Osteocyte (in vitro differentiated cells): ENCODE measurements around the gene AFF3. TPM values are rescaled to one million over a fixed set of nuclear protein-coding genes. Genes with fewer than 3 reads are reported as not detected.

ENCODE experiments used
- DNase-seq: peaks from one replicate; pipeline ENCODE4 v3.0.0; 2021; ENCODE audit warnings: mixed read lengths; ENCODE audit not compliant: unreplicated experiment; ENCODE audit errors: extremely low spot score
- H3K27ac Mint-ChIP-seq: one replicate; pipeline ENCODE4 v1.8.0; 2021; ENCODE audit warnings: mild to moderate bottlenecking, mixed read lengths; ENCODE audit not compliant: unreplicated experiment
- H3K27me3 Mint-ChIP-seq: one replicate; pipeline ENCODE4 v1.8.0; 2021; ENCODE audit warnings: mixed read lengths; ENCODE audit not compliant: unreplicated experiment
- H3K36me3 Mint-ChIP-seq: one replicate; pipeline ENCODE4 v1.8.0; 2021; ENCODE audit warnings: mixed read lengths; ENCODE audit not compliant: unreplicated experiment
- H3K4me1 Mint-ChIP-seq: one replicate; pipeline ENCODE4 v1.8.0; 2021; ENCODE audit warnings: mixed read lengths; ENCODE audit not compliant: unreplicated experiment
- H3K4me3 Mint-ChIP-seq: one replicate; pipeline ENCODE4 v1.8.0; 2021; ENCODE audit warnings: mild to moderate bottlenecking, moderate library complexity, mixed read lengths; ENCODE audit not compliant: unreplicated experiment
- H3K9me3 Mint-ChIP-seq: one replicate; pipeline ENCODE4 v1.8.0; 2021; ENCODE audit warnings: mixed read lengths; ENCODE audit not compliant: unreplicated experiment
- CTCF ChIP-seq: fragments of 200-600 bp; sonication (generic); IDR thresholded peaks from 2 replicates; pipeline ENCODE4 v1.5.0; 2021; ENCODE audit warnings: antibody characterized with exemption, mild to moderate bottlenecking, moderate library complexity
- total RNA-seq: library from RNA; stranded (reverse); gene quantifications from 2 replicates; pipeline ENCODE4 v1.2.1, GENCODE V29; 2021

The AFF3 gene
- total RNA-seq, 1 donor from 2014 or later = 248 TPM

- DNase-seq = no peak
- TF ChIP-seq CTCF = no peak
- Mint-ChIP-seq H3K27me3 (no peaks in the 10 kb centered on the region), H3K9me3 (no peaks in the 10 kb centered on the region), H3K4me1 (peaks cover 19% of the 10 kb centered on the region), H3K4me3 (no peak overlapping the region), H3K27ac (peak overlapping the region; percentile 83), H3K36me3 (peaks cover 82% of the 10 kb centered on the region)
Observed at GRCh38 chr2:99572373-99573164, 569.8 kb downstream of the AFF3 start.

GRCh38 chr2:99571954-99572353 lies 570.4 kb downstream of the AFF3 start:
- DNase-seq = no peak
- no peaks in the 10 kb centered on the region for H3K27me3 Mint-ChIP-seq
- H3K4me1 Mint-ChIP-seq = peaks cover 19% of the 10 kb centered on the region
- H3K9me3 Mint-ChIP-seq = no peaks in the 10 kb centered on the region
- H3K36me3 Mint-ChIP-seq = peaks cover 81% of the 10 kb centered on the region
- no peak for TF ChIP-seq CTCF
- peak overlapping the region; percentile 83 for H3K27ac Mint-ChIP-seq
- no peak overlapping the region for H3K4me3 Mint-ChIP-seq

- Mint-ChIP-seq H3K4me3 (no peak overlapping the region), H3K27me3 (no peaks in the 10 kb centered on the region), H3K27ac (no peak overlapping the region), H3K9me3 (no peaks in the 10 kb centered on the region), H3K36me3 (peaks cover 79% of the 10 kb centered on the region), H3K4me1 (peaks cover 19% of the 10 kb centered on the region)
- no peak for DNase-seq
- no peak for TF ChIP-seq CTCF
Observed at GRCh38 chr2:99571533-99571932, 570.9 kb downstream of the AFF3 start.

DNA sequence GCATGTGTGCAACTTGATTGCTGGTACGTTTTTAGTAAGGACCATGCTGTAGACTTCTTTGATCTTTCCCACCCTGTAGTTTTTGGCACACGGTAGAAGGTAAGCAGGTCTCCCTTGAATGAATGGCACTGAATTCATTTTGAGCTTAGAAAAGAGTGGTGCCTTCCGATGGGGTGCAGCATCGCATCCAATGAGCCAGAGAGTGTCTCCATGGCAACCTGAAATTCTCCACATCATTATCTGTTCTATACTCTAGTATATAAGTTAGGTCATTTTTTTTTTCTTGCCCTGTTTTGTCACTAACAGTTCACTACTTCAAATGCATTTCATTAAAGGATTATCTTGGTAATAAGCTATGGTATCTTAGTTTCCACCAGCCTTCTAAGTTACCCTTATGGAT lies 571.4 kb downstream of the AFF3 start:
- DNase-seq = no peak
- Mint-ChIP-seq H3K36me3 (peaks cover 77% of the 10 kb centered on the region), H3K4me3 (no peak overlapping the region), H3K9me3 (no peaks in the 10 kb centered on the region), H3K27me3 (no peaks in the 10 kb centered on the region), H3K27ac (no peak overlapping the region), H3K4me1 (peaks cover 19% of the 10 kb centered on the region)
- no peak for TF ChIP-seq CTCF

GRCh38 chr2:99569386-99569785 lies 573.0 kb downstream of the AFF3 start:
- Mint-ChIP-seq H3K27ac (no peak overlapping the region), H3K36me3 (peaks cover 79% of the 10 kb centered on the region), H3K4me3 (no peak overlapping the region), H3K9me3 (no peaks in the 10 kb centered on the region), H3K27me3 (no peaks in the 10 kb centered on the region), H3K4me1 (peaks cover 19% of the 10 kb centered on the region)
- no peak for DNase-seq
- no peak for TF ChIP-seq CTCF
